DMS53 treated with DMSO at 0.1 percent for 48 hours (cell line): ENCODE data around the gene SPINT1.
A peak's percentile ranks its signal among the peaks of the same experiment; 100 is the strongest.

ENCODE experiments used
- DNase-seq: peaks from one replicate; lab custom pipeline; 2025; ENCODE audit not compliant: unreplicated experiment; lab: John Stamatoyannopoulos, UW

The SPINT1 gene

GRCh38 chr15:40828447-40829036, 15.3 kb upstream of the SPINT1 start, which contains the start of gene PPP1R14D:
PPP1R14D (minus strand) TSS chr15:40828708; CDS start chr15:40828641, 67 bp downstream.
- DNase-seq: no peak

- DNase-seq: peak; percentile 61
Observed at GRCh38 chr15:40829115-40829514, 14.7 kb upstream of the SPINT1 start.

GRCh38 chr15:40830884-40831283, 13.0 kb upstream of the SPINT1 start:
- DNase-seq: peak; percentile 93

GRCh38 chr15:40831861-40832260, 12.0 kb upstream of the SPINT1 start:
- no peak for DNase-seq

GRCh38 chr15:40832903-40833302, 10.9 kb upstream of the SPINT1 start:
- DNase-seq: no peak

GRCh38 chr15:40836020-40836419, 7.8 kb upstream of the SPINT1 start:
- no peak for DNase-seq

GRCh38 chr15:40838756-40839155, 5.1 kb upstream of the SPINT1 start:
- DNase-seq: no peak

GRCh38 chr15:40841741-40842140, 2.1 kb upstream of the SPINT1 start:
- no peak for DNase-seq

GRCh38 chr15:40843261-40843884, 475 bp upstream of the SPINT1 start:
- DNase-seq: no peak

- DNase-seq: no peak
Observed at GRCh38 chr15:40844696-40845030, 815 bp downstream of the SPINT1 start.

- no peak for DNase-seq
Observed at GRCh38 chr15:40845036-40845435, 1.2 kb downstream of the SPINT1 start.

GRCh38 chr15:40845511-40846284, 1.9 kb downstream of the SPINT1 start:
- DNase-seq: peak; percentile 88

GRCh38 chr15:40846841-40847222, 3.0 kb downstream of the SPINT1 start:
- DNase-seq: no peak

GRCh38 chr15:40847223-40847961, 3.5 kb downstream of the SPINT1 start:
- DNase-seq: no peak

GRCh38 chr15:40850576-40851112, 6.8 kb downstream of the SPINT1 start:
- no peak for DNase-seq

- no peak for DNase-seq
Observed at GRCh38 chr15:40852529-40852928, 8.7 kb downstream of the SPINT1 start.

- no peak for DNase-seq
Observed at GRCh38 chr15:40853241-40853890, 9.5 kb downstream of the SPINT1 start.

GRCh38 chr15:40854161-40854560, 10.3 kb downstream of the SPINT1 start:
- no peak for DNase-seq

GRCh38 chr15:40855706-40856234, 11.9 kb downstream of the SPINT1 start:
- DNase-seq: no peak

- no peak for DNase-seq
Observed at GRCh38 chr15:40856746-40857145, 12.9 kb downstream of the SPINT1 start.
